Measurements from ENCODE around the gene CEMIP. TPM values are rescaled to one million over a fixed set of nuclear protein-coding genes. Genes with fewer than 3 reads are reported as not detected.

The CEMIP gene
- total and polyA plus RNA-seq, 2 of the 13 experiments (the other 11 are each of a cell fraction or from before 2014, with no cell fraction given), result 4.3 to 28.5 TPM

DNA sequence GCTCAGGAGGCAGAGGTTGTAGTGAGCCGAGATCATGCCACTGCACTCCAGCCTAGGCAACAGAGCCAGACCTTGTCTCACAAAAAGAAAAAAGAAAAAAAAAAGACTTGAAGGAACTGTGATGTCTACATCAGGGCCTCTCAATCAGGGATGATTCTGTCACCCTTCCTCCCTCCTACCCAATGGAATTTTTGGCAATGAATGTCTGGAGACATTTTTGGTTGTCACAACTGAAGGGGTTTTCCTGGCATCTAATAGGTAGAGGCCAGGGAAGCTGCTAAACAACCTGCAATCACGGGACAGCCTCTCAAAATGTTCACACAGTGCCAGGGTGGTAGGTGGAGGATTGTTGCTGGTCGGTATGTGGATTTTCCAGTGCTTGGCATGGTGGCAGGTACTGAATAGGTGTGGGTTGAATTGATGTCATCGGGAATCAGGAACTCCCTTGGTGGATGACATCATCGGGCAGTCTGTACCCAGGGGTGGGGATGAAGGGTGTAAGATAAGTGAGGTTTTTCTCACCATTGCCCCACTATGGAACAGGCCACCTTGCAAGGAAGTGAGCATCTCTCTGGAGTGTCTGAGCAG, 139.1 kb downstream of the CEMIP start:
- ChIA-PET CTCF (ENCODE audit: low intra/inter-chr PET ratio, low total read pairs) (no interaction called here), POLR2A (no interaction called here)
- H3K36me3 ChIP-seq (replicated peaks in 1 of 2; ENCODE audit: control insufficient read depth in 1 of 2, insufficient read depth in 2 of 2, low read length in 2 of 2), result peaks cover 21 to 46% of the 10 kb centered on the region in 2 experiments; a peak in 4 of 5 replicates
- no peak for TF ChIP-seq ZNF557 (CRISPR knock-in tag; IDR thresholded peaks at IDR 0.05)
- TF ChIP-seq CREB1 (IDR thresholded peaks at IDR 0.05), result peak; percentile 46; the same call in 1 of the 2 replicates
- TF ChIP-seq CREB1 (CRISPR knock-in tag; IDR thresholded peaks at IDR 0.05), result no peak
- TF ChIP-seq ZNF619 (CRISPR knock-in tag; IDR thresholded peaks at IDR 0.05), result no peak
- no peak for TF ChIP-seq ZFP91 (CRISPR knock-in tag; IDR thresholded peaks at IDR 0.05; ENCODE audit: borderline replicate concordance)
- TF ChIP-seq ATF7 (IDR thresholded peaks at IDR 0.05), result peak; percentile 94
- no peak for TF ChIP-seq ATF7 (CRISPR knock-in tag; IDR thresholded peaks at IDR 0.05)
- no peak for ATAC-seq
- no peak for FAIRE-seq
- H2AFZ ChIP-seq (ENCODE audit: low read length), result no peak overlapping the region
- H3K27me3 ChIP-seq (ENCODE audit: control insufficient read depth in 1 of 2, insufficient read depth in 2 of 2, low read length in 2 of 2), result no peaks in the 10 kb centered on the region; a peak in 1 of 5 replicates
- H3K9me3 ChIP-seq (ENCODE audit: low read length), result no peaks in the 10 kb centered on the region
- 97% methylated on average over 5 of the region's 5 CpGs for WGBS (ENCODE audit: low lambda C conversion rate)
- BruUV-seq (replicated peaks), result no TSS peak
- H3K79me2 ChIP-seq (ENCODE audit: insufficient read depth, low read length), result no peaks in the 10 kb centered on the region
- no peak overlapping the region for H3K27ac ChIP-seq (ENCODE audit: extremely low read length, insufficient read depth, low read length)
- no peak overlapping the region for H3K4me2 ChIP-seq (ENCODE audit: low read depth, low read length)
- DNase-seq (ENCODE audit: low spot score), result no peak
- H4K20me1 ChIP-seq (ENCODE audit: insufficient read depth, low read length), result no peaks in the 10 kb centered on the region; the same call in 1 of the 2 replicates
- peaks cover 13% of the 10 kb centered on the region for H3K4me1 ChIP-seq (ENCODE audit: insufficient read depth, low read length)
- no peak overlapping the region for H3K9ac ChIP-seq (ENCODE audit: insufficient read depth, low read depth, low read length)
- intact Hi-C loops (cut with micrococcal nuclease; ENCODE audit: unreplicated experiment), result no loop called here
- in situ Hi-C loops (cut with HindIII; ENCODE audit: extremely low pct_ligation_motif_present, low pct_unique_long_range_greater_than_20kb), result no loop called here
- H3K4me3 ChIP-seq (replicated peaks in 1 of 3; ENCODE audit: insufficient read depth in 1 of 3, low read depth in 2 of 3, low read length in 3 of 3), result no peak overlapping the region

GRCh38 chr15:80920271-80920699, 141.1 kb downstream of the CEMIP start:
- Histone ChIP-seq H3K4me2 (ENCODE audit: low read depth, low read length) (no peak overlapping the region), H3K79me2 (ENCODE audit: insufficient read depth, low read length) (no peaks in the 10 kb centered on the region), H3K9ac (ENCODE audit: insufficient read depth, low read depth, low read length) (no peak overlapping the region), H2AFZ (ENCODE audit: low read length) (no peak overlapping the region), H3K36me3 (replicated peaks in 1 of 2; ENCODE audit: control insufficient read depth in 1 of 2, insufficient read depth in 2 of 2, low read length in 2 of 2) (peaks cover 24 to 64% of the 10 kb centered on the region in 2 experiments; a peak in 4 of 5 replicates), H3K27ac (ENCODE audit: extremely low read length, insufficient read depth, low read length) (no peak overlapping the region), H3K27me3 (ENCODE audit: control insufficient read depth in 1 of 2, insufficient read depth in 2 of 2, low read length in 2 of 2) (no peaks in the 10 kb centered on the region; a peak in 1 of 5 replicates), H3K9me3 (ENCODE audit: low read length) (no peaks in the 10 kb centered on the region), H3K4me3 (replicated peaks in 1 of 3; ENCODE audit: insufficient read depth in 1 of 3, low read depth in 2 of 3, low read length in 3 of 3) (no peak overlapping the region), H3K4me1 (ENCODE audit: insufficient read depth, low read length) (no peaks in the 10 kb centered on the region), H4K20me1 (ENCODE audit: insufficient read depth, low read length) (no peaks in the 10 kb centered on the region)
- no TSS peak for BruUV-seq (replicated peaks)
- POLR2A ChIA-PET, result no interaction called here
- DNase-seq (ENCODE audit: low spot score) (no peak), ATAC-seq (no peak), FAIRE-seq (no peak)
- WGBS (ENCODE audit: low lambda C conversion rate), result 96% methylated on average over 5 of the region's 5 CpGs
- in situ Hi-C loops (cut with HindIII; ENCODE audit: extremely low pct_ligation_motif_present, low pct_unique_long_range_greater_than_20kb), result no loop called here
- CTCF ChIA-PET (ENCODE audit: low intra/inter-chr PET ratio, low total read pairs), result no interaction called here
- intact Hi-C loops (cut with micrococcal nuclease; ENCODE audit: unreplicated experiment), result no loop called here
- TF ChIP-seq SMC3 (IDR thresholded peaks at IDR 0.05; ENCODE audit: low read length) (no peak), ZNF337 (CRISPR knock-in tag; IDR thresholded peaks at IDR 0.05; ENCODE audit: borderline replicate concordance, low read depth) (no peak), RFXANK (CRISPR knock-in tag; IDR thresholded peaks at IDR 0.05) (no peak), DDIT3 (CRISPR knock-in tag; IDR thresholded peaks at IDR 0.05) (no peak), ZNF512 (CRISPR knock-in tag; IDR thresholded peaks at IDR 0.05) (no peak), CREBL2 (CRISPR knock-in tag; IDR thresholded peaks at IDR 0.05; ENCODE audit: borderline replicate concordance) (no peak)
- TF ChIP-seq, protein P1, sequence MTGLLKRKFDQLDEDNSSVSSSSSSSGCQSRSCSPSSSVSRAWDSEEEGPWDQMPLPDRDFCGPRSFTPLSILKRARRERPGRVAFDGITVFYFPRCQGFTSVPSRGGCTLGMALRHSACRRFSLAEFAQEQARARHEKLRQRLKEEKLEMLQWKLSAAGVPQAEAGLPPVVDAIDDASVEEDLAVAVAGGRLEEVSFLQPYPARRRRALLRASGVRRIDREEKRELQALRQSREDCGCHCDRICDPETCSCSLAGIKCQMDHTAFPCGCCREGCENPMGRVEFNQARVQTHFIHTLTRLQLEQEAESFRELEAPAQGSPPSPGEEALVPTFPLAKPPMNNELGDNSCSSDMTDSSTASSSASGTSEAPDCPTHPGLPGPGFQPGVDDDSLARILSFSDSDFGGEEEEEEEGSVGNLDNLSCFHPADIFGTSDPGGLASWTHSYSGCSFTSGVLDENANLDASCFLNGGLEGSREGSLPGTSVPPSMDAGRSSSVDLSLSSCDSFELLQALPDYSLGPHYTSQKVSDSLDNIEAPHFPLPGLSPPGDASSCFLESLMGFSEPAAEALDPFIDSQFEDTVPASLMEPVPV (CRISPR knock-in tag; IDR thresholded peaks at IDR 0.05), result no peak
